Measurements from ENCODE around the gene PSTK.

Gene PSTK

GRCh38 chr10:122990278-122990677 lies 10.1 kb downstream of the PSTK start:
- no peak overlapping the region for H3K4me3 ChIP-seq (ENCODE audit: low read length)
- DNase-seq (ENCODE audit: low read depth): no peak
- no peak for TF ChIP-seq CTCF (conservative IDR thresholded peaks at IDR 0.05; ENCODE audit: low read depth, low read length)

- no peak for TF ChIP-seq CTCF (conservative IDR thresholded peaks at IDR 0.05; ENCODE audit: low read depth, low read length)
- no peak overlapping the region for H3K4me3 ChIP-seq (ENCODE audit: low read length)
- no peak for DNase-seq (ENCODE audit: low read depth)
These were observed 11.9 kb downstream of the PSTK start for GRCh38 chr10:122992031-122992585.

- no peak overlapping the region for H3K4me3 ChIP-seq (ENCODE audit: low read length)
These were observed 13.7 kb downstream of the PSTK start for GRCh38 chr10:122993797-122994336.

GRCh38 chr10:122995936-122996335 lies 15.7 kb downstream of the PSTK start:
- TF ChIP-seq CTCF (conservative IDR thresholded peaks at IDR 0.05; ENCODE audit: low read depth, low read length): no peak
- DNase-seq (ENCODE audit: low read depth): no peak
- no peak overlapping the region for H3K4me3 ChIP-seq (ENCODE audit: low read length)

More at GRCh38 chr10:122993797-122994336, 13.7 kb downstream of the PSTK start:
- no peak for TF ChIP-seq CTCF (conservative IDR thresholded peaks at IDR 0.05; ENCODE audit: low read depth, low read length)
- DNase-seq (ENCODE audit: low read depth): no peak

- TF ChIP-seq CTCF (conservative IDR thresholded peaks at IDR 0.05; ENCODE audit: low read depth, low read length): no peak
- DNase-seq (ENCODE audit: low read depth): no peak
These were observed 17.7 kb downstream of the PSTK start for GRCh38 chr10:122997864-122998263.

GRCh38 chr10:122998360-122998917 lies 18.2 kb downstream of the PSTK start:
- DNase-seq (ENCODE audit: low read depth): no peak
- H3K4me3 ChIP-seq (ENCODE audit: low read length): no peak overlapping the region
- TF ChIP-seq CTCF (conservative IDR thresholded peaks at IDR 0.05; ENCODE audit: low read depth, low read length): no peak

More at GRCh38 chr10:122997864-122998263, 17.7 kb downstream of the PSTK start:
- H3K4me3 ChIP-seq (ENCODE audit: low read length): no peak overlapping the region

- no peak overlapping the region for H3K4me3 ChIP-seq (ENCODE audit: low read length)
- DNase-seq (ENCODE audit: low read depth): no peak
- TF ChIP-seq CTCF (conservative IDR thresholded peaks at IDR 0.05; ENCODE audit: low read depth, low read length): no peak
These were observed 18.7 kb downstream of the PSTK start for GRCh38 chr10:122998934-122999333.

Measured in retinal pigment epithelial cell (primary cell).